H7 (cell line): ENCODE data around the gene SHROOM3. TPM values are rescaled to one million over a fixed set of nuclear protein-coding genes. Genes with fewer than 3 reads are reported as not detected.

ENCODE experiments used
- DNase-seq: peaks from one replicate; pipeline ENCODE4 v3.0.0; 2012
- H3K27me3 ChIP-seq: 2 replicates; pipeline ENCODE4 v1.6.0; 2011; ENCODE audit warnings: mild to moderate bottlenecking, low read length; ENCODE audit not compliant: control insufficient read depth, insufficient read depth
- H3K36me3 ChIP-seq: replicated peaks from 2 replicates; pipeline ENCODE4 v1.5.1; 2011; ENCODE audit warnings: low read length; ENCODE audit not compliant: control insufficient read depth, insufficient read depth
- H3K4me3 ChIP-seq: 2 replicates; pipeline ENCODE4 v1.5.1; 2011; ENCODE audit warnings: low read depth, mild to moderate bottlenecking, control low read depth, low read length, moderate library complexity; ENCODE audit not compliant: insufficient read depth
- total RNA-seq: library from RNA; depleted of rRNA; stranded (reverse); fragments of >200 nt; shearing (Covaris generic); gene quantifications from 2 replicates; pipeline ENCODE4 v1.2.3, GENCODE V29; 2014

SHROOM3 gene
- total RNA-seq, 1 experiment from 2014 or later, result 52.8 TPM

DNA sequence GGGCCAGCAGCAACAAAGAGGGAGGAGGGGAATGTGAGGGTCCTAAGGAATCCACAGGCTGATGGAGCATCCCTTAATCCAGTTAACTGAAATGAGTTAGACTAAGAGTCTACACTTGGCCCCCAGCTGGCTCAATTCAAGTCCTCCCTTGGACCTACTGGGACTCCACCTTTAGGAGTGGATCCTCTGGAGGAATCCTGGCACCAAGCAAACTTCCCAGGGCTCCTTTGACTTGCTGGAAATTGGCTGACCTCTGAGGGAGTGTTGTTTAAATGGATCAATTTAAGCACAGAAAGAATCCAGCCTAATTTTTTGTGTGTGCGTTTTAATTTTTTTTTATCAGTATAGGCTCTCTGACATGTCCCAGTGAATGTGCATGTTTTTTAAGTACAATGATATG is 114.7 kb downstream of the SHROOM3 start:
- no peak overlapping the region for H3K4me3 ChIP-seq
- DNase-seq, result no peak
- H3K27me3 ChIP-seq, result no peaks in the 10 kb centered on the region
- no peaks in the 10 kb centered on the region for H3K36me3 ChIP-seq

DNA sequence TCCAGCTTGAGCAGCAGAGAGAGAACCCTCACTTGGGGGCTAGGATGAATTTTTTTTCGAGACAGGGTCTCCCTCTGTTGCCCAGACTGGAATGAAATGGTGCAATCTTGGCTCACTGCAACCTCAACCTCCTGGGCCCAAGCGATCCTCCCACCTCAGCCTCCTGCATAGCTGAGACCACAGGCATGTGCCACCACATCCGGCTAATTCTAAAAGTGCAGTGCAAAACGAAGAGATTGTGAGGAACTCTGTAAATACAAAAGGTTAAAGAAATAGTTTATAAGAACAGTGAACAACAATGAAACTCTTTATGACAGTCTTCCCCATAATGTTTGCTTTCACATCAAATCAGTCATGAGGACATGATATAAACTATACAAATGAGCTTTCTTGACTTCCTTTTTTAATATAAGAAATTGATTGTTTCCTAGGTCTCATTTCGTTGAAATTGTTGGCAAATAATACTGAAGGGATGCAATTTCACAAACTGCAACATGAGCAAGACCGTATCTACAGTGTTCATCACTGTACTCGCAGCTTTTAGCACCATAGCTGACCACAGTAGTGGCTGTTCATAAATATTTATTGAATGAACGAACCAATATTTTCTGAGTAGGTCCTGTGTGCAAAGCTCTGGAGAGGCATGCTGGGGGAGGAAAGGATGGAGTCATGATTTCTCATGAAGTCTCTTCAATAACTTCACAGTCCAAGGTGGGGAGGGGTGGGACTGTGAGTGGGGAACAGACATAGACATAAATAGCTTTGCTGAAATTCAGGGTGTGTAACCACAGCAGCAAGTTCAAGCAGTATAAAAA is 116.1 kb downstream of the SHROOM3 start:
- no peak overlapping the region for H3K4me3 ChIP-seq
- H3K27me3 ChIP-seq, result no peaks in the 10 kb centered on the region
- no peak for DNase-seq
- H3K36me3 ChIP-seq, result no peaks in the 10 kb centered on the region

DNA sequence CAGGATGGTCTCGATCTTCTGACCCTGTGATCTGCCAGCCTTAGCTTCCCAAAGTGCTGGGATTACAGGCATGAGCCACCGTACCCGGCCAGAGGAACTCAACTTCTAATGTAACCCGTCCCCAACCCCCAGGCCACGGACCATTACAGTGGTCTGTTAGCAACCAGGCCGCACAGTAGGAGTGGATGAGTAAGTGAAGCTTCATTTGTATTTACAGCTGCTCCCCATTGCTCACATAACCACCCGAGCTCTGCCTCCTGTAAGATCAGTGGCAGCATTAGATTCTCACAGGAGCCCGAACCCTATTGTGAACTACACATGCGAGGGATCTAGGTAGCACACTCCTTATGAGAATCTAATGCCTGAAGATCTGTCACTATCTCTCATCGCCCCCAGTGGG is 119.6 kb downstream of the SHROOM3 start:
- Histone ChIP-seq H3K27me3 (no peaks in the 10 kb centered on the region), H3K4me3 (no peak overlapping the region), H3K36me3 (no peaks in the 10 kb centered on the region)
- DNase-seq, result no peak

DNA sequence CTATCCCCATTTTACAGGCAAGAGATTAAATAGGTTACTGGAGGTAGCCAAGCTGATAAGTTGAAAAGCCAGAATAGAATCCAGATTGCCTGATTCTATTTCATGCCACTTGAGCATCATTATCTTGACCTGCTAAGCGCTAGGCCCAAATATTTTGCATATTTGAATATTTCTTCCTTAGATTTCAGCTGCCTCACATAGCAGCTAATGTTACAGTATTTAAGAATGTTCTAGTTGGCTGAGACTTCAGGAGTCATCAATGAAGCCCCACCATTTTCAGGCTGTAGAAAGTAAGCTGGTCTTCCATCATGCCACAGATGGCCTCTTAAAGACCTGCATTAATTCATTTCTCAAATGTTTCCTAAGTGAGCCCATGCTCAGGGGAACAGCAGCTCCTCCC is 121.4 kb downstream of the SHROOM3 start:
- H3K4me3 ChIP-seq, result no peak overlapping the region
- H3K36me3 ChIP-seq, result no peaks in the 10 kb centered on the region
- no peak for DNase-seq
- no peaks in the 10 kb centered on the region for H3K27me3 ChIP-seq

DNA sequence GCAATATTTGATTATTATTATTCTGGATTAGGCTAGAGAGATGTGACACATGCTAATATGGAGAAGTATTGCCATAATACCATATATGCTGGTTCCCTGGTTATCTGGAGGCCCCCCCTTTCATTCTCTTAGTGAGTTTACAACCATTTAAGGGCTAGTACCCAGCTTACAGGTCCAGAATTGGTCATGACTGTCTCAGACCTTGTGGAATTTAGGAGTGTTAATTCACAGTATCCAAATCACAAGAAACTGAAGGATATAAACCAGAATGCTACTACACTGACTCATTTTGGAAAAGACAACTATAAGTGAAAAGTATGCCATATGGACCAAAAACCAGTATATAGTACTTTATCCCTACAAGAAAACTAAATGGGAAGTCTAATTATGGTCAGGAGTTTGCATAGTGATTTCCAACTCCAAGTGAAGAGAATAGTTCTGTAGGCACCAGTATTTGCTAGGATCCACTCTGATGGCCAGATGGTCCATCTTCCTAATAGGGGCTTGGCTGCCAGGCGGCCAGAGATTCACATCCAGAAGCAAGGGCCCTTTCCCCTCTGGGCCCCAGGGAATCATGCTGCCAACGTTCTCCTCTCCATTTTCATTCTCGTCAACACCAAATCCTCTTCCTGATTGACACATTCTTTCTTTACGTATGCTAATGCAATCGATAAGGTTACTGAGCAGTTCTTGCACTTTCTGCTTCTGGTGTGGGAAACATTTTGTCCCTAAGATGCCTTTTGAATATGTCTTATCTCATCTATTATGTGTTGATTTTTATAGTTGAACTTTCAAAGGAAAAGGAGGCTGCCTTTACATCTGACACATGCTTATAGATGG is 123.6 kb downstream of the SHROOM3 start:
- H3K4me3 ChIP-seq, result no peak overlapping the region
- peak; percentile 58 for DNase-seq
- no peaks in the 10 kb centered on the region for H3K27me3 ChIP-seq
- no peaks in the 10 kb centered on the region for H3K36me3 ChIP-seq

DNA sequence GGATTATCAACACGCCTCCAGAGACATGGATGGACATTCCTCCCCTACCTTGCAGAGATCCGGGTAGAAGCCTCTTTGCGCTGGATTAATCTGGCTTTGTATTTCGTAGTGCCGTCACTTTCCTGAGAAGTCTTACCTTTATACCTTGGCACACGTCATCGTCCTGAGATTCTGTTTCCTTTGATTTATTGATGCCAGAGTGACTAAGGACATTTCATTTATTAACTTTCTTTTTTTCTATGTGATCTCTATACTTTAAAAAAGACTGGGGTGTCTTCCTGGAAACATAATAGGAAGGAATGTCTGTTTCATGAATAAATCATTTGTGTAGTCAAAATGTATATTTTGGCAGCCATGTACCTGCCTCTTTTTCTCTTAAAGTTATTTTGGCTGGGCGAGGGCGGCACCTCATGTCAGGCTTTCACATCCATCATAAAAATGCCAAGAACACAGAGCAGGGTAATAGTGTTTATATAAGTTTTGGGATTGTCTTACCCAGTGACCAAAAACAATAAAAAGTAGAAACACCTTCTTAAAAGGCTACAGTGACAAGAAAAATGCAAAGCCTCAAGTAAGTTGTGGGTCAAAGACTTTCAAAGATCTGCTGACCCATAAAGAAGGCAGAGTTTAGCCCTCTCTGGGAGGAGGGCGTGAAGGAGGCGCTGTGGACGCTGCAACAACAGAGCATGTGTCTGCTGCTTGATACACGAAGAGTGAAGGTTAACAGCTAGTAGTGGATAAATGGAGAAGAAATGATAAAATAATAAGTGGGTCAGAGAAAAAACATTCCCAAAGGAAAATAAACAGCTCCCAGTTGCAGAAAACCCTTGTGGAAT is 124.4 kb downstream of the SHROOM3 start:
- H3K27me3 ChIP-seq, result no peaks in the 10 kb centered on the region
- H3K4me3 ChIP-seq, result no peak overlapping the region

DNA sequence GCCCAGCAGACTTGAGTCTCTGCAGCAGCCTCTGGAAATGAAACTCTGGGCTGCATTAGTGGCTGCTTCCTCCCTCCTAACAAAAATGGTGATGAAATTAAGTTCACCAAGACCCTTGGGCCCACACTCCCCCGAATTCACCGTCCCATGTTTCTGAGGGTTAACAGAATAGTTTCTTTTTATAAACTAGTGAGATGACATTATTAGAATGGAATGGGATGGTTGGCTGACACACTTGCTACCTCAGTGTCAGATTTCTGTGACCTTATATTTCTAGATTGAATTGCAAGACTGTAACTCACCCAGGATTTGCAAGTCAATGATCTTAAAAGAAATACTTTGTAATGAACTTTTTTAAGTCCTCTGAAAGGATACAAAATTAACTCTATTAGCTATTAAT is 127.1 kb downstream of the SHROOM3 start:
- Histone ChIP-seq H3K36me3 (no peaks in the 10 kb centered on the region; the same call in 1 of the 2 replicates), H3K27me3 (no peaks in the 10 kb centered on the region), H3K4me3 (no peak overlapping the region)
- DNase-seq, result no peak

More for the DNA sequence above, 124.4 kb downstream of the SHROOM3 start:
- no peaks in the 10 kb centered on the region; the same call in 1 of the 2 replicates for H3K36me3 ChIP-seq
- peak; percentile 44 for DNase-seq

DNA sequence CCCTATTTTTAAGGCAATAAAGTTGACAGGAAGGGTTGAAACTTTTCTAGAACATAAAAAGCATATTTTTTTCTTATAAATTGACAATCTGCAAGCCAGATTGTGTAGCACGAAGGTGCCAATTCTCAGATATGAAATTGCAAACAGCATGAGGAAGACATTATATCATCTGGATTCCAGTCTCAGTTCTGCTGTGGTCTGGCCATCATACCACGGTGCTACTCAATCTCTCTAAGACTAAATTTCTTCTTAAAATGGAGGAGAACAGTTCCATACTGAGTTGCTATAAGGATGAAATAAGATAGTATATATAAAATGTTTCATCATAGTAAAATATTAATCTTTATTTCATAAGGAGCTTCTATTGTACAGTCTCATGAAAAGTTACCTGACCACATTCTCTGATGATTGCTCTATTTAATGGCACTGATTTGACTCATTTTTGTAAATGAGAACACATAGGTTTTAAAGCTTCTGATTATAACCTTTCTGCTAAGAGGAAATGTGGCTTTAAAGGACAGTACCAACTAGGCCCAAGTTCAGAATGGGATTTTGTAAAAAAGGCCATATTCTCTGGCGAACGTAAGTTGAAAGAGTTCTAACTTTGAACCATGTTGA is 127.9 kb downstream of the SHROOM3 start:
- no peak for DNase-seq
- H3K36me3 ChIP-seq, result no peaks in the 10 kb centered on the region; the same call in 1 of the 2 replicates
- H3K4me3 ChIP-seq, result no peak overlapping the region
- H3K27me3 ChIP-seq, result no peaks in the 10 kb centered on the region

DNA sequence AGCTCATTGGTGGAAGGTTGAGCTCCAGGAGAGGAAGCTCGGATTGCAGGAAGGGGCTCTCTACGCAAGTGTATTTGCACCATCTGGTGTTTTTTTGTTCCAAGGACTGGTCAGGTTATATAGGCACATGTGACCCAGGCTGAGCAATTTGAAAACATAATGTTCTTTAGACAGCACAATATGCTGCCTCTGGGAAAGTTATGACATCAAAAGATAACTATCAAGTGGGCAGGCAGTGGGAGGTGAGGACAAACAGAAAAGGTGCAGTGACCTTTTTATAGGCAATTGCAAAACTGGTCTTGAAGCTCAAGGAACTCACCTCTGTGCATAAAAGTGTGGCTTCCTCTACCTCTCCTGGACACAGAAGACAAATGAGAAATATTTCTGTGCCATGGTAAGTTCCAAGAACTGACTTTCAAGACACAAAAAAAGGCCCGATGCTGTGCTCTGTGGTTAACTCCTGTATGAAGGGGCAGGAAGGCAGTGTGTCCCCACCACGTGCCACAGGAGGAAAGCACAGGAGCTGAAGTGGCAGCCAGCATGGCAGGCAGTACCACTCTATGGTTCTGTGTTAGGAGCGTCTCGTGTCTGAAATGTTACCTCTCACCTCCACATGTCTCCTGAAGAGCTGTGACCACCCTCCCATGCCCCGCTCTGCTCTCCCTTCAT is 128.6 kb downstream of the SHROOM3 start:
- DNase-seq, result no peak
- Histone ChIP-seq H3K27me3 (no peaks in the 10 kb centered on the region), H3K36me3 (no peaks in the 10 kb centered on the region; the same call in 1 of the 2 replicates), H3K4me3 (no peak overlapping the region)

DNA sequence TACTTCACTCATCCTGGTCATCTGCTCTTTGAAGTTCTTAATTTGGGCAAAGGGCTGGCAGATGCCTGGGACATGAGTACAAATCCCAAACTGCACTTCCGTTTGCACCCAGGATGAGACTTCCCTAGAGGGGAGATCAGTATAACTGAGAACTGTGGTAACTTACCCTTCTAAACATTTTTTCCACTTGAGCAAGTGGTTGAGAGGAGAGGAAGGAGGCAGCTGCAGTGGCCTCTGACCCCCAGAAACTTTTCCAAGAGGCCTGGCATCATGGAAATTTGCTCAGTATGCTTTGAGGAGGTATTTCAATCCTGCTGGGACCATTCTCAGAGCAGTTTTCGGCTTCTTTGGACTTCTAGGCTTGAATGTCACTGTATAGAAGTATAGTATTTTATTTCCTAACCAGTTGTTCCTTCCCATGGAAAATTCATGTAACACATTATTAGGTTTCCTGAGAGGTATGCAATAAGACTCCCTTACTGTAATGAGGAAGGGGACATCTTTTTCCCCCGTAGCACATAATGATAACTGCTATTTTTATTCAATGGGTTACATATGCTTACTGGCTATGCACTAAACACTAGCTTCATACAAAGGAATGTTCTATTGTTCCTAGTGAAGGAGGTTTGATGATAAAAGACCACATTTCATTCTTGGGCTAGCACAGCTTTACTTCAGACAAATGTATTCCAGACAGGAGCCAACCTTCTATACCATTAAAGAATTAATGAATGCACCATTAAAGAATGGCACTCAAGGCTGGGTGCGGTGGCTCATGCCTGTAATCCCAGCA is 129.3 kb downstream of the SHROOM3 start:
- no peaks in the 10 kb centered on the region; the same call in 1 of the 2 replicates for H3K36me3 ChIP-seq
- H3K27me3 ChIP-seq, result no peaks in the 10 kb centered on the region
- no peak for DNase-seq
- H3K4me3 ChIP-seq, result no peak overlapping the region

DNA sequence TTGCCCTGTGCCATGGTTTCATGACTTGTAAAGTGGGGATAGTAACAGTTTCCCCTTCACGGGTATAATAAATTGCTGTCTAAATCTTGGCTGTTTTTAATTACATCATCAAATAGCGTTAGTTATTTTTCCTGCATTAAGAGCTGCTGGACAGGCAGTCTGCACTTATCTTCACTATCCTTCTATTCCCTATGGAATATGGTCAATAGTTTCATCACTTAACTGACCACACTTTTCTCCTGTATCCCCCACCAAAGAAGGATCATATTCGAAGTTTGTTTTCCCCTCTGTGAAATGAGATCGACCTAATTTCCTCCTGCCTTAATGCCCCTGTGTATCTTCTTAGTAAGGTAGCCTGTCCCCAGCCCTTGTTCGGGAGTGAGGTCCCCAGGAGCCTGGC is 133.2 kb downstream of the SHROOM3 start:
- Histone ChIP-seq H3K36me3 (no peaks in the 10 kb centered on the region; the same call in 1 of the 2 replicates), H3K27me3 (no peaks in the 10 kb centered on the region), H3K4me3 (no peak overlapping the region)
- DNase-seq, result no peak

DNA sequence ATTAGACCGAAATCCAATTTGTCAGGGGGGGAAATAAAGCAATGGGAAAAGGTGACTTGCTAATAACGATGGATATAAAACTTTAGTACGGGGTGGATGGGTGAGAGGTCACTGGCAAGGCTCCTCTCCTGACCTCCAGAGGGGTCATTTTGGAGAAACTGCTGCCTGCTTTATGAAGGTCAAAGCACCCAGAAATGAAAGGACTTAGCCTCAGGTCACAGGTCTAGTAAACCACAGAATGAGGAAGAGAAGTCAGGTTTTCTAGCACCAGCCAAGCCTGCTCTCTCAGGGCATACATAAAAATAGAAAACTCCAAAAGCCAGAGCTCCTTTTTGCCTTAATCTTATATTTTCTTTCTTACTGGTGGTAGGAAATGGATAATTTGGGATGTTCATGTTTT is 134.2 kb downstream of the SHROOM3 start:
- H3K36me3 ChIP-seq, result no peaks in the 10 kb centered on the region
- no peaks in the 10 kb centered on the region for H3K27me3 ChIP-seq
- DNase-seq, result no peak
- H3K4me3 ChIP-seq, result no peak overlapping the region

DNA sequence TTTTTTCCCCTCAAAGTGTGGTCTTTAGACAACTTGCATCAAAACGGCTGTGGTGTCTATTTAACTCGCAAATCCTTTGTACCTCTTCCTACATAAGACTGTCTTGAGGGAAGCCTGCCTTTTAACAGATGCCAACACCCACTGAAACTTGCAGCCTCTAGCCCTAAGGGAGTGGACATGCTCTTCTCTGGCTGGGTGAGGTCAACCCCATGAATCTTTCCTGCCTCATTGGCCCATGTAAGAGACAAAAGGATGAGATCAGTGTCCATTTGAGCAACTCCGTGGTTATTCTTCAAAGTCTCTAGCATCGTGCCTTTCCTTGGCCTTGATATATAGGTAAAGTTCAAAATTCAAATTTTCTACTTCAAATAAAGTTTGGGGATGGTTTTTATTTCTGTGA is 134.7 kb downstream of the SHROOM3 start:
- Histone ChIP-seq H3K4me3 (no peak overlapping the region), H3K27me3 (no peaks in the 10 kb centered on the region), H3K36me3 (no peaks in the 10 kb centered on the region)
- no peak for DNase-seq
